Adipose tissue (tissue), 3 donors: ENCODE measurements around the gene PRKAR2B. TPM values are rescaled to one million over a fixed set of nuclear protein-coding genes. Genes with fewer than 3 reads are reported as not detected.
"Not testable (repeated sequence)": the region's sequence is repeated elsewhere in the genome, so short reads cannot be mapped to it uniquely, and the experiment has no call there.

Experiments
- H3K27ac ChIP-seq: one replicate; pipeline ENCODE4 v1.5.1; 2013; ENCODE audit warnings: low read depth, low read length
- WGBS, 3 donors: extraction: QIAGEN DNeasy Blood & Tissue Kit; methylation state at CpG; one replicate each; pipeline ENCODE4 v1.1.7; 2013; 5-methylcytosine and 5-hydroxymethylcytosine counted together
- polyA plus RNA-seq, 3 donors: library from polyadenylated mRNA; stranded (reverse); fragments of 200-250 nt; gene quantifications; one replicate each; pipeline ENCODE4 v1.2.3, GENCODE V29; 2013
- donor health status: healthy with polysubstance abuse.
- donor health status: Bipolar disorder and iron deficiency.
- donor health status: healthy.

Gene PRKAR2B
- polyA plus RNA-seq, 3 donors = 38.9 to 276 (median 143) TPM

DNA sequence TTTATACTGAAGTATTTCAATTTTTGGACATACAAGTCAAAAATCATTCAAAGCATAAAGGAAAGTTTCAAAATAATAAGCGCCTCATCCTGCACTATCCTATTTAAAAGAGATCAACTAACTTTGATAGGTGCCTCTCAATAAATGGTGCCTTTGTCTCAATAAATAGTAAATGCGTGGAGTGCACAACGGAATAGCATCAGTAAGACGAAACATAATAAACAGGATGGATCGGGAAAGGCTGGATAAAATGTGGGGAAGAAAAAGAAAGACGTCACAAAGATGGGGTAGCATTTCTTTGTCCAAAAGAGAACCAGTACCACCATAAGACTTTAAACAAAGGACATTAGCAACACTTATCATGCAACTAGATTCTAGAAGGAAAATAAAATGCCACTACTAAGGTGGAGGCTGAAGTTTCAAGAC is 571 bp upstream of the PRKAR2B start:
- no peak overlapping the region for H3K27ac ChIP-seq
- 23 to 53% (median 41%) methylated on average over 6 of the region's 6 CpGs for WGBS, 3 donors

DNA sequence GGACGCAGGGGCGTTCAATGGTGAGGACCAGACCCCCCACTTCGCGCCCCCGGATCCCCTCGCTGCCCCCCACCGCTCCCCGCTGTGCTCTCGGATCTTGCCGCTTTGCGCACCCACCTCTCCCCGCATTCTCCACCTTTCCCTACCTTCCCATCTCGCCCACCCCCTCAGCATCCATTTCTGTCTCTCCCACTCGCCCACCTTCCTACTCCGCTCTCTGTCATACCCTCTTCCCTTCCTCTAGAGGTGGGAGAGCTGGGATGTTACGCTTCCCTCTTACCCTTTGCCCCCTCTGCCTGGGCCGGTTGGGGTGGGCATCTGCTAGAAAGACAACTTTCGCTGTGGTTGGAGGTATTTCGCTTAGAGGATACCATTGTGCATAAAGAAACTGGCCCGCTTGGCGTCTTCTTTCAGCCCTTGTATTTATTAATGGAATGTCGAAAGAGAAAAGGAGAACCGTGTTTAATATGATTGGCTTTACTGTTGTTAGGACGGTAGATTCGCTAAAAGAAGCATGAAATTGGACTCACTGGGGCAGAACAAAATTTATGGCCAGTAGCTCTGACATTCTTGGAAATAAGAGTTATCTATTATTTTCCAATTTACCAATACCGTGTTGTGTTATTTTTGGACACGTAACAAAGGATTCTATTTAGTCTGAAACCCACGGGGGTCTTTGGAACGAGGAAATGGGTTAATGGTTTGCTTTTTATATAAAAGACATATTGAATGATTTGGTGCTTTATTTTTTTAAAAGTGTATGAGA is 873 bp downstream of the PRKAR2B start:
- WGBS, 3 donors = 3 to 4% (median 4%) methylated on average over 21 to 29 of the region's 29 CpGs
- H3K27ac ChIP-seq = no peak overlapping the region

GRCh38 chr7:107045980-107046379 is 1.5 kb downstream of the PRKAR2B start:
- H3K27ac ChIP-seq = no peak overlapping the region
- 51 to 73% (median 55%) methylated on average over 1 of the region's 1 CpG for WGBS, 3 donors

GRCh38 chr7:107046491-107047259 is 2.2 kb downstream of the PRKAR2B start:
- WGBS, 3 donors = 69 to 84% (median 76%) methylated on average over 7 of the region's 7 CpGs

DNA sequence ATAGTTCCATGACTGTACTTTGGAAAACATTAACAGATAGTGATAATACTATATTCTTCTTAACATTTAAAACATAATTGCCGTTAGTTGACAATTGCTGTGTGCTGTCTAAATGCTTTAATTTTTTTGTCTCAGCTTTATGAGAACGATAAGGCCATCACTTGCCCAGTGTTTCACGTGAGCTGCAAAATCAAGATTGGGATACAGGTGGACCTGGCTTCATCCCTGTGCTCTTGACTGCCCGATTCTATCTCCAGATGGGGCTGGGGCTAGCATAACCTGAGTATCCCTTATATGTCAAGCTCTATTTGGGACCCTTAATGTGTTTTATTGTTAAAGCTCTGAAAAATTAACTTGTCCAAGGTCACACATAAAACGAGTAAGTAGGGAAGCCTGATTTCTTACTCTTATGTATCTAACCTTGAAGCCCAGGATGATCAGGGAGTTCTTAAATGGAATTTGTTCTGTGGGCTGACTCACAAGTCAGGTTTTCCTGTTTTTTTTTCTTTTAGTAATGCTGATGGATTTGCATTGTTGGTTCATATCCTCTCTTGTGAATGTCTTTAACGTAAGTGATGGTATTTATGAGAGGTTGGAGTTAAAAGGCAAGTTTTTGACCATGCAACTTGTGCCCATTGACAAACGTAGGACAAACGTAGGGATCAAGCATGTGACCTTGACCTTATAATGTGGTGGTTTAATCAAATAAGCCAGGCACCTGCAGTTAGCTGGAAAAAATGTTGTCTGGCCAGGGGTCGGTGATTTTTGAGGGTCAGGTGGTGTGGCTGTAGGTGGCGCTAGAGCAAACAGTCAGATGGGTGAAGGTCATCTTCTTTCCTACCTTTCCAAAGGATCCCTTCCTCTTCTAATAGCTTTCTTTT is 3.6 kb downstream of the PRKAR2B start:
- H3K27ac ChIP-seq = no peak overlapping the region
- WGBS, 3 donors = 61 to 84% (median 78%) methylated on average over 10 of the region's 10 CpGs

More at GRCh38 chr7:107046491-107047259, 2.2 kb downstream of the PRKAR2B start:
- no peak overlapping the region for H3K27ac ChIP-seq

- H3K27ac ChIP-seq = no peak overlapping the region
- 77 to 91% (median 87%) methylated on average over 4 of the region's 4 CpGs for WGBS, 3 donors
Measured at GRCh38 chr7:107048783-107049418, 4.4 kb downstream of the PRKAR2B start.

GRCh38 chr7:107049480-107049879 is 5.0 kb downstream of the PRKAR2B start:
- H3K27ac ChIP-seq = no peak overlapping the region
- 89 to 95% (median 92%) methylated on average over 1 of the region's 1 CpG for WGBS, 3 donors

DNA sequence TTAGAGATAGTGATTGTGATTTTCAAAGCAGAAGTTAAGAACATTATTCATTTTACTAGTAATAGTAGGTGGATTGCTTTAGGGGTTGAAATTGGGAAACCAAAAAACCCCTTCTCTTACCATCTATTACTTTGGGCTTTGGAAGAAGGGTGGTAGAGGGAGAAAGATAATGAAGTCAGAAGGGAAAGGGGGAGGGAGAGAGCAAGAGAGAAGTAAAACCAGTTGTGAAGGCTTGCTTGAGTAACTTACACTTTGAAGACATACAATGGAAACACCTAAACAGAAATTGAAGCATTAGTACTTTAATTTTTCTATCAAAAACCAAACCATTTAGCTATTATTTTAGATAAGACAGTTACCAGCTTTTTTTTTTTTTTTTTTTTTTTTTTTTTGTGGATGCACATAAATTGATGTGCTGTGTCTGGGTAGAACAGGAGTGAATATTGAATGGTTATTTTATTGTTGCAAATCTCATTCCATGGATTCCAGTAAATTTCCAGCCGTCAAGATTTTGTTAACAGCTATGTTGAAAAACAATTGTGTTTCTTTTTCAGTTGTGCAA is 5.5 kb downstream of the PRKAR2B start:
- H3K27ac ChIP-seq = no peak overlapping the region
- WGBS, 3 donors = 65 to 85% (median 81%) methylated on average over 1 of the region's 1 CpG

DNA sequence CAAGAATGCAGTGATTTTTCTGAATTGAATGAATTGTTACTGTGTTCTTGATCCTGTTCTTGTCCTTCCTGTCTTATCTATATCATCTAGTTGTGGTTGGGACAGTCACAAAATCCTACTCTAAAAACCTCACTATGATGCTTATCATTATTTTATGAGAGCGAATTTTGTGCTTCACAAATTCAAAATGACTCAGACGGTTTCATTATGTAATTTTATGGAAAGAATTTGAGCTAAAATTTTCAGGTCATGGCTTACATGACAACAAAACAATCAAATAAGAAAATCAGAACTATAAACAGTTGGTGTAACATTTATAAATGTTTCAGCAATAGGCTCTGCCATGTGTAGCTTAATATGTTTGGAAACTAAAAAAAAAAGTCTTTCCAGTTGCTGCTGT is 6.9 kb downstream of the PRKAR2B start:
- 70 to 80% (median 71%) methylated on average over 2 of the region's 2 CpGs for WGBS, 3 donors
- H3K27ac ChIP-seq = no peak overlapping the region

- 91 to 100% (median 100%) methylated on average over 1 of the region's 1 CpG for WGBS, 3 donors
Measured at GRCh38 chr7:107054965-107055364, 10.5 kb downstream of the PRKAR2B start.

DNA sequence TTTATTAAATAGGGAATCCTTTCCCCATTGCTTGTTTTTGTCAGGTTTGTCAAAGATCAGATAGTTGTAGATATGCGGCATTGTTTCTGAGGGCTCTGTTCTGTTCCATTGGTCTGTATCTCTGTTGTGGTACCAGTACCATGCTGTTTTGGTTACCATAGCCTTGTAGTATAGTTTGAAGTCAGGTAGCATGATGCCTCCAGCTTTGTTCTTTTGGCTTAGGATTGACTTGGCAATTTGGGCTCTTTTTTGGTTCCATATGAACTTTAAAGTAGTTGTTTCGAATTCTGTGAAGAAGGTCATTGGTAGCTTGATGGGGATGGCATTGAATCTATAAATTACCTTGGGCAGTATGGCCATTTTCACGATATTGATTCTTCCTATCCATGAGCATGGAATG is 11.6 kb downstream of the PRKAR2B start:
- 84 to 99% (median 94%) methylated on average over 2 to 3 of the region's 3 CpGs for WGBS, 3 donors
- H3K27ac ChIP-seq = not testable (repeated sequence)

More at GRCh38 chr7:107054965-107055364, 10.5 kb downstream of the PRKAR2B start:
- not testable (repeated sequence) for H3K27ac ChIP-seq

GRCh38 chr7:107056728-107057473 is 12.4 kb downstream of the PRKAR2B start:
- no peak overlapping the region for H3K27ac ChIP-seq
- 69 to 76% (median 75%) methylated on average over 8 of the region's 8 CpGs for WGBS, 3 donors

DNA sequence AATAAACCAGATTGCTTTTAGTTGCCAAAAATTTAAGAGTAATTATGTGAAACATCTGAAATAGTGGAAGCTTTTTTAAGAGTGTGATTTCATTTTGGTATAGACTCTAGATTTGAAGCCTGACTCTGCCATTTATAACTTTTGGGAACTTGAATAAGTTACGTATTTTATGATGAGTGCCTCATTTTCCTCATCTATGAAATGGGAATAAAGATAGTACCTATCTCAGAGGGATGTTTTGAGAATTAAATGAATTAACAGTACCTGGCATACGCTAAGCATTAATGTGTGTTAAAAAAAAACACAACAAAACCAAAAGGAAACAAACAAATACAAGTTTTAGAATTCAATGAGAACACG is 12.9 kb downstream of the PRKAR2B start:
- WGBS, 3 donors = 80 to 88% (median 80%) methylated on average over 3 of the region's 3 CpGs
- no peak overlapping the region for H3K27ac ChIP-seq

DNA sequence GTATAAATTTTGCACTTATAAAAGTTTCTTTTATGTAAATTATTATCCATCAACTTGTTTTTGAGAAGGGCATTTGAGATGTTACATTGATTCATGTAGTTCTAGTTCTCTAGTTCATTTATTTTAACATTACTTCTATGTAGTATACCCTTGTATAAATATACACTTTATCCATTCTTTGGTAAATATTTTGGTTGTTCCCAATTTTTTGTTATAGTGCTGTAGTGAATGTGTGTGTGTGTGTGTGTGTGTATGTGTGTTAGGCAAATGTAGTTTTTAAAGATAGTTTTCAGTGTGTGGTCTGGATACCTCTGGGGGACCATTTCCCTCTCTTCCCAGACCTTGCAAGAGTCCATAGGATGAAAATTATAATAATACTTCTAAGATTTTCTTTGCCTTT is 15.0 kb downstream of the PRKAR2B start:
- H3K27ac ChIP-seq = no peak overlapping the region

GRCh38 chr7:107063245-107064120 is 19.0 kb downstream of the PRKAR2B start:
- WGBS, 3 donors = 72 to 85% (median 83%) methylated on average over 8 of the region's 8 CpGs
- H3K27ac ChIP-seq = no peak overlapping the region

DNA sequence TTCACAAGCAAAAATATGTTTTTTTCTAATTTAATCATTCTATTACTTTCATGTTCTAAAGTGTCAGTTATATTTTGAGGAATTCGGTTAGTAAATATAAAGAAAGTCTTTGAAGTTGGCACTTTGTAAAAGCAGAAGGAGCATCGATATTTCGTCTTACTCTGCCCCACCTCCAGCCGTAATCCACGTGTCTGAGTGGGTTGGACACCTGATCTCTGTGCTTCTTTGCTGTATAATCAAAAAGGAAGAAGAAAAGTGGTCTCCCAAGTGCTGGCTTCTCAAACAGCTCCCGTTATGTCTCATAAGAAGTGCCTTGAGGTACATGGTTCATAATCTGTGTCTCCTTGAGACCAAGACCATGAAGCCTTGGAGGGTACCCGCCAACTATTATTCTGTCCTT is 19.8 kb downstream of the PRKAR2B start:
- 77 to 89% (median 81%) methylated on average over 7 of the region's 7 CpGs for WGBS, 3 donors
- no peak overlapping the region for H3K27ac ChIP-seq

GRCh38 chr7:107065929-107066247 is 21.4 kb downstream of the PRKAR2B start:
- WGBS, 3 donors = 50 to 76% (median 64%) methylated on average over 4 of the region's 4 CpGs
- no peak overlapping the region for H3K27ac ChIP-seq
